ENCODE data around the gene SLC4A1.

- no peak for TF ChIP-seq CTCF (IDR thresholded peaks at IDR 0.05)
- TF ChIP-seq EP300 (IDR thresholded peaks at IDR 0.05) = no peak
- no peak for TF ChIP-seq POLR2A (IDR thresholded peaks at IDR 0.05)
These were observed 49.6 kb upstream of the SLC4A1 start for GRCh38 chr17:44317545-44317944.
